ENCODE data around the gene RHBDL1.

The RHBDL1 gene

GRCh38 chr16:658679-659571 is 16.5 kb upstream of the RHBDL1 start:
- no peak for DNase-seq

GRCh38 chr16:659618-660017 is 15.9 kb upstream of the RHBDL1 start:
- DNase-seq: no peak

GRCh38 chr16:660132-660458 is 15.4 kb upstream of the RHBDL1 start:
- no peak for DNase-seq

GRCh38 chr16:660459-661183 is 14.8 kb upstream of the RHBDL1 start:
- peak; percentile 92 for DNase-seq

- DNase-seq: no peak
These were observed 14.2 kb upstream of the RHBDL1 start for GRCh38 chr16:661184-661821.

GRCh38 chr16:662095-662494 is 13.4 kb upstream of the RHBDL1 start:
- no peak for DNase-seq

- no peak for DNase-seq
These were observed 12.9 kb upstream of the RHBDL1 start for GRCh38 chr16:662597-662996.

GRCh38 chr16:666572-666971 is 8.9 kb upstream of the RHBDL1 start:
- DNase-seq: no peak

- no peak for DNase-seq
These were observed 8.2 kb upstream of the RHBDL1 start for GRCh38 chr16:667113-667779.

- DNase-seq: peak; percentile 91
These were observed 7.5 kb upstream of the RHBDL1 start, which contains the start of gene RHOT2 for GRCh38 chr16:667780-668518. TSS of gene RHOT2 (plus strand) at chr16:668132. CDS start at chr16:668200, 68 bp downstream.

- DNase-seq: no peak
These were observed 6.8 kb upstream of the RHBDL1 start for GRCh38 chr16:668519-669171.

GRCh38 chr16:669666-670065 is 5.8 kb upstream of the RHBDL1 start:
- DNase-seq: no peak

GRCh38 chr16:670485-671352 is 4.8 kb upstream of the RHBDL1 start:
- no peak for DNase-seq

GRCh38 chr16:671353-672131 is 3.9 kb upstream of the RHBDL1 start:
- DNase-seq: no peak

- DNase-seq: no peak
These were observed 3.1 kb upstream of the RHBDL1 start for GRCh38 chr16:672371-672770.

GRCh38 chr16:672851-673250 is 2.6 kb upstream of the RHBDL1 start:
- no peak for DNase-seq

GRCh38 chr16:673399-673991 is 2.0 kb upstream of the RHBDL1 start:
- DNase-seq: no peak

- DNase-seq: no peak
These were observed 1.1 kb upstream of the RHBDL1 start for GRCh38 chr16:674214-674881.
